A673 (cell line): ENCODE results near the gene APOBEC3F. TPM values are rescaled to one million over a fixed set of nuclear protein-coding genes. Genes with fewer than 3 reads are reported as not detected.

Experiments
- BruUV-seq: library from RNA; stranded (reverse); fragments of 400-500 nt; replicated peaks from 2 replicates; lab custom pipeline; 2021; lab: Mats Ljungman, UMichigan
- CTCF ChIA-PET: fragments of 300-600 bp; sonication (Branson Sonifier 250); formaldehyde crosslinking; loops from one replicate; lab custom pipeline; 2022; ENCODE audit warnings: antibody characterized with exemption; lab: Charles Lee
- POLR2A ChIA-PET: fragments of 300-600 bp; sonication (Branson Sonifier 250); formaldehyde crosslinking; loops from one replicate; lab custom pipeline; 2022; ENCODE audit warnings: antibody characterized with exemption; ENCODE audit not compliant: low non-redundant PET; lab: Charles Lee
- DNase-seq: peaks from one replicate; pipeline ENCODE4 v3.0.0-alpha.2; 2015; ENCODE audit warnings: low spot score
- H3K27ac ChIP-seq: fragments of 200-600 bp; sonication (generic); 2 replicates; pipeline ENCODE4 v1.5.1; 2016; ENCODE audit warnings: mixed run types, low read depth, mild to moderate bottlenecking, mixed read lengths, antibody characterized with exemption, low read length; ENCODE audit not compliant: poor library complexity, severe bottlenecking
- H3K27me3 ChIP-seq: fragments of 200-600 bp; sonication (generic); replicated peaks from 2 replicates; pipeline ENCODE4 v1.6.1; 2017; ENCODE audit warnings: mixed run types, low read depth, mild to moderate bottlenecking, mixed read lengths, antibody characterized with exemption, low read length; ENCODE audit not compliant: insufficient read depth, poor library complexity
- H3K36me3 ChIP-seq: fragments of 200-600 bp; sonication (generic); 2 replicates; pipeline ENCODE4 v1.6.1; 2016; ENCODE audit warnings: mixed run types, mild to moderate bottlenecking, mixed read lengths, antibody characterized with exemption, low read length; ENCODE audit not compliant: insufficient read depth, poor library complexity, severe bottlenecking
- H3K4me1 ChIP-seq: fragments of 200-600 bp; sonication (generic); 2 replicates; pipeline ENCODE4 v1.6.1; 2017; ENCODE audit warnings: mixed run types, mild to moderate bottlenecking, mixed read lengths, antibody characterized with exemption, low read length; ENCODE audit not compliant: insufficient read depth, poor library complexity, severe bottlenecking
- H3K4me3 ChIP-seq: fragments of 200-600 bp; sonication (generic); 2 replicates; pipeline ENCODE4 v1.5.1; 2016; ENCODE audit warnings: low read depth, mixed run types, mild to moderate bottlenecking, mixed read lengths, low read length; ENCODE audit not compliant: poor library complexity, severe bottlenecking
- H3K9me3 ChIP-seq: fragments of 200-600 bp; sonication (generic); 2 replicates; pipeline ENCODE4 v1.6.1; 2016; ENCODE audit warnings: mixed run types, low read depth, mild to moderate bottlenecking, mixed read lengths, antibody characterized with exemption, low read length; ENCODE audit not compliant: poor library complexity, severe bottlenecking
- EZH2 ChIP-seq: fragments of 200-600 bp; sonication (generic); IDR thresholded peaks from 2 replicates; pipeline ENCODE4 v1.6.1; 2017; ENCODE audit warnings: borderline replicate concordance, low read depth, mild to moderate bottlenecking, mixed read lengths, antibody characterized with exemption, low read length; ENCODE audit not compliant: poor library complexity, severe bottlenecking
- intact Hi-C: fragments of 100-400 bp; cut with micrococcal nuclease; formaldehyde crosslinking; loops from one replicate; pipeline ENCODE4 v1.10.0; 2022; ENCODE audit not compliant: unreplicated experiment
- total RNA-seq: library from RNA; stranded (reverse); gene quantifications from 2 replicates; pipeline ENCODE4 v1.2.3, GENCODE V29; 2021
- TF ChIP-seq, protein P1 (sequence below): fragments of 300-800, 200-600 bp; sonication (generic); conservative IDR thresholded peaks from 2 replicates; pipeline ENCODE4 v1.5.1; 2017; ENCODE audit warnings: low read depth, mild to moderate bottlenecking, antibody characterized with exemption, low read length, moderate library complexity, mixed read lengths

The APOBEC3F gene
- total RNA-seq, 1 experiment from 2014 or later: 4.5 TPM

- no peaks in the 10 kb centered on the region for H3K27me3 ChIP-seq
- no peaks in the 10 kb centered on the region for H3K9me3 ChIP-seq
- POLR2A ChIA-PET: no interaction called here
- H3K4me3 ChIP-seq: no peak overlapping the region
- no peak for DNase-seq
- TF ChIP-seq EZH2: no peak
- TF ChIP-seq, protein P1, sequence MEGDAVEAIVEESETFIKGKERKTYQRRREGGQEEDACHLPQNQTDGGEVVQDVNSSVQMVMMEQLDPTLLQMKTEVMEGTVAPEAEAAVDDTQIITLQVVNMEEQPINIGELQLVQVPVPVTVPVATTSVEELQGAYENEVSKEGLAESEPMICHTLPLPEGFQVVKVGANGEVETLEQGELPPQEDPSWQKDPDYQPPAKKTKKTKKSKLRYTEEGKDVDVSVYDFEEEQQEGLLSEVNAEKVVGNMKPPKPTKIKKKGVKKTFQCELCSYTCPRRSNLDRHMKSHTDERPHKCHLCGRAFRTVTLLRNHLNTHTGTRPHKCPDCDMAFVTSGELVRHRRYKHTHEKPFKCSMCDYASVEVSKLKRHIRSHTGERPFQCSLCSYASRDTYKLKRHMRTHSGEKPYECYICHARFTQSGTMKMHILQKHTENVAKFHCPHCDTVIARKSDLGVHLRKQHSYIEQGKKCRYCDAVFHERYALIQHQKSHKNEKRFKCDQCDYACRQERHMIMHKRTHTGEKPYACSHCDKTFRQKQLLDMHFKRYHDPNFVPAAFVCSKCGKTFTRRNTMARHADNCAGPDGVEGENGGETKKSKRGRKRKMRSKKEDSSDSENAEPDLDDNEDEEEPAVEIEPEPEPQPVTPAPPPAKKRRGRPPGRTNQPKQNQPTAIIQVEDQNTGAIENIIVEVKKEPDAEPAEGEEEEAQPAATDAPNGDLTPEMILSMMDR: no peak
- H3K4me1 ChIP-seq: peaks cover 13% of the 10 kb centered on the region
- no peak overlapping the region for H3K27ac ChIP-seq
- no TSS peak for BruUV-seq
- no peaks in the 10 kb centered on the region for H3K36me3 ChIP-seq
- intact Hi-C loops: no loop called here
- CTCF ChIA-PET: no interaction called here
Measured at GRCh38 chr22:39024519-39025308, 15.9 kb upstream of the APOBEC3F start.

DNA sequence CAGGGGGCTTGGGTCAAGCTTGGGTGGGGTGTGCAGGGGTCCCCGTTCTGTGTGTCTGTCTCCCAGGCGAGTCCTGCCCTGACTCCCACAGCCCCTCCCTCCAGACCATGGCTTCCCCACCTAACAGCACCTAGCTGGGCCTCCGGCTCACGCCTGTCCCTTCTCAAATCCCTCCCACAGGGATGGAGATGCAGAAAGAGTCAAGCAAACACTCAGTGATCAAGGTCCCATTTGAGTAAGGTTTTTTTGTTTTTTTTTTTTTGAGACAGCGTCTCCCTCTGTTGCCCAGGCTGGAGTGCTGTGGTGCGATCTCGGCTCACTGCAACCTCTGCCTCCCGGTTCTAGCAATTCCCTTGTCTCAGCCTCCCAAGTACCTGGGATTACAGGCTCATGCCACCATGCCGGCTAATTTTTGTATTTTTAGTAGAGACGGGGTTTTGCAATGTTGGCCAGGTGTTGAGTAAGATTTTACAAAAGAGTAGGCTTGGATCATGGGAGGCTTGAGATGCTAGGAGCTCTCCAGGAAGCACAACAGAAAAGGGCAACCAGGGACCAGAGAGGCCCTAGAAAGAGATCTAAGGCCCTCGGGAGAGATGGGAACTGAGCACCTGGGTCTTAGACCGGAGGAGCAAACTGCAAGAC is 14.0 kb upstream of the APOBEC3F start:
- DNase-seq: no peak
- BruUV-seq: no TSS peak
- no peak overlapping the region for H3K4me3 ChIP-seq
- peaks cover 7% of the 10 kb centered on the region for H3K4me1 ChIP-seq
- intact Hi-C loops: no loop called here
- POLR2A ChIA-PET: no interaction called here
- H3K27me3 ChIP-seq: no peaks in the 10 kb centered on the region
- H3K36me3 ChIP-seq: no peaks in the 10 kb centered on the region
- CTCF ChIA-PET: no interaction called here
- no peak overlapping the region for H3K27ac ChIP-seq
- TF ChIP-seq, protein P1: no peak
- TF ChIP-seq EZH2: no peak
- no peaks in the 10 kb centered on the region for H3K9me3 ChIP-seq

DNA sequence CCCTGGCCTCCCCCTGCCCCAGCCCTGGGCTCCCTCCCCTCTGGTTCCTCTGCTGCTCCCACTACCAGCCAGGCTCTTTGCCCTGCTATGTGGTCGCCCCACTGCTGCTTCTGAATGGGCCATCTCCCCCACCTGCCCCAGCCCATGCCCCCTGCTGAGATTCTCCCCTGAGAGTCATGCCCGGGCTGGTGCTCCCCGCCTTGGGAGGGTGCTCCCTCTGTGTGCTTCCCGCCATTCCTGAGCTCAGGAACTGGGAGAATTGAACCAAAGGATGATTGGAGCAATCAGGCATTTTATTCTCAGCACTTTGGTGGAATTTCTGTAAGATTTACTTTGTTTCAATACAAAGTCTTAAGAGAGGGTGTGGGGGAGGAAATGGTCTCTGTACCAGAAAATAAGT is 12.9 kb upstream of the APOBEC3F start:
- Histone ChIP-seq H3K36me3 (no peaks in the 10 kb centered on the region), H3K27me3 (no peaks in the 10 kb centered on the region), H3K9me3 (no peaks in the 10 kb centered on the region), H3K27ac (no peak overlapping the region), H3K4me3 (no peak overlapping the region), H3K4me1 (no peaks in the 10 kb centered on the region)
- intact Hi-C loops: no loop called here
- DNase-seq: no peak
- no peak for TF ChIP-seq EZH2
- TF ChIP-seq, protein P1: no peak
- POLR2A ChIA-PET: no interaction called here
- CTCF ChIA-PET: no interaction called here
- no TSS peak for BruUV-seq
